GM23248 (cell line): Measurements from ENCODE around the gene ZNF785. TPM values are rescaled to one million over a fixed set of nuclear protein-coding genes. Genes with fewer than 3 reads are reported as not detected.

Source experiments
- DNase-seq: peaks from one replicate; pipeline ENCODE4 v3.0.0-alpha.2; 2015
- H2AFZ ChIP-seq: fragments of 200-600 bp; sonication (generic); 2 replicates; pipeline ENCODE4 v1.6.1; 2016; ENCODE audit warnings: antibody characterized with exemption
- H3F3A ChIP-seq: fragments of 200-600 bp; sonication (generic); 2 replicates; pipeline ENCODE4 v1.6.1; 2016; ENCODE audit warnings: mild to moderate bottlenecking, antibody characterized with exemption, mixed run types; ENCODE audit not compliant: insufficient read depth
- H3K27ac ChIP-seq: fragments of 200-600 bp; sonication (generic); 2 replicates; pipeline ENCODE4 v1.5.1; 2016; ENCODE audit warnings: mild to moderate bottlenecking
- H3K27me3 ChIP-seq: fragments of 200-600 bp; sonication (generic); replicated peaks from 2 replicates; pipeline ENCODE4 v1.6.1; 2016; ENCODE audit warnings: mild to moderate bottlenecking; ENCODE audit not compliant: insufficient read depth
- H3K36me3 ChIP-seq: fragments of 200-600 bp; sonication (generic); 2 replicates; pipeline ENCODE4 v1.6.1; 2016; ENCODE audit warnings: low read depth, mild to moderate bottlenecking
- H3K4me1 ChIP-seq: fragments of 200-600 bp; sonication (generic); 2 replicates; pipeline ENCODE4 v1.6.1; 2016; ENCODE audit warnings: mild to moderate bottlenecking; ENCODE audit not compliant: insufficient read depth
- H3K4me2 ChIP-seq: fragments of 200-600 bp; sonication (generic); one replicate; pipeline ENCODE4 v1.6.1; 2016; ENCODE audit warnings: mild to moderate bottlenecking; ENCODE audit not compliant: unreplicated experiment
- H3K4me3 ChIP-seq: fragments of 200-600 bp; sonication (generic); 2 replicates; pipeline ENCODE4 v1.5.1; 2016; ENCODE audit warnings: mild to moderate bottlenecking
- H3K79me2 ChIP-seq: fragments of 200-600 bp; sonication (generic); 2 replicates; pipeline ENCODE4 v1.6.1; 2016; ENCODE audit warnings: mild to moderate bottlenecking; ENCODE audit not compliant: insufficient read depth
- H3K9ac ChIP-seq: fragments of 200-600 bp; sonication (generic); 2 replicates; pipeline ENCODE4 v1.6.1; 2016; ENCODE audit warnings: mild to moderate bottlenecking
- H3K9me2 ChIP-seq: fragments of 200-600 bp; sonication (generic); 2 replicates; pipeline ENCODE4 v1.6.1; 2016; ENCODE audit warnings: mixed run types, mild to moderate bottlenecking, moderate library complexity; ENCODE audit not compliant: insufficient read depth
- H3K9me3 ChIP-seq: fragments of 200-600 bp; sonication (generic); one replicate; pipeline ENCODE4 v1.6.1; 2017; ENCODE audit warnings: low read depth
- H4K20me1 ChIP-seq: fragments of 200-600 bp; sonication (generic); 2 replicates; pipeline ENCODE4 v1.6.0; 2016; ENCODE audit not compliant: insufficient read depth
- EZH2 ChIP-seq: fragments of 200-600 bp; sonication (generic); IDR thresholded peaks from 2 replicates; pipeline ENCODE4 v1.6.1; 2018; ENCODE audit warnings: antibody characterized with exemption, mild to moderate bottlenecking; ENCODE audit not compliant: insufficient read depth, poor library complexity, severe bottlenecking
- EZH2phosphoT487 ChIP-seq: fragments of 200-600 bp; sonication (generic); IDR thresholded peaks from 2 replicates; pipeline ENCODE4 v1.6.1; 2018; ENCODE audit warnings: antibody characterized with exemption, moderate library complexity, mild to moderate bottlenecking, low read depth; ENCODE audit not compliant: insufficient read depth
- WGBS, 2 experiments: methylation state at CpG; one replicate each; pipeline ENCODE4 v1.1.6; 2015 to 2017; ENCODE audit warnings: low lambda C conversion rate in 2 of 2, low coverage in 1 of 2; ENCODE audit errors: missing lambda C conversion rate in 2 of 2; 5-methylcytosine and 5-hydroxymethylcytosine counted together
- in situ Hi-C: fragments of 300-500 bp; cut with MboI; formaldehyde crosslinking; loops from 2 replicates; pipeline ENCODE4 v1.15.0; 2020
- polyA plus RNA-seq: library from polyadenylated mRNA; unstranded; fragments of >200 nt; fragmentation: Nextera tagmentation; extraction: Ambion mirVana; gene quantifications from 2 replicates; pipeline ENCODE4 v1.2.1, GENCODE V29; 2016
- total RNA-seq: library from RNA; depleted of rRNA; stranded (reverse); fragments of >200 nt; shearing (Covaris generic); gene quantifications from 2 replicates; pipeline ENCODE4 v1.2.3, GENCODE V29; 2014

The ZNF785 gene
- total and polyA plus RNA-seq, 2 experiments from 2014 or later, result 6.9 to 9.0 TPM

DNA sequence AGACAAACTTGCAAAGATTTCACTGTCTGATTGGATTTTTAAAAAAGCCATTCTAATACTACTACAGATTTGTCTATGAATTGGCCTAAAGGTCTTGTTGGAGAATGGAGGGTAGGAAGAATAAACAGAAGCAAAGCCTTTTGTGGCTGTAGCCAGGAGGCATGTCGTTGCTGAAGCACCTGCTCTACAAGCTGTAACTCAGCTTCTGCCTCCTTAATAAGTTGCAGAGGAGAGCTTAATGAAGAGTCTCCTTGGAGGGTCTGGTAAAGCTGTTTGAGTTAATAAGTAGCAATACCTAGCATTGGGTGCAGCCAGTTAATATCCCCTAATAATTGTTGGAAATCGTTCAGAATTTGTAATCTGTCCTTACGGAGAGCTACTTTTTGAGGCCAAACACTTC, 34.7 kb upstream of the ZNF785 start:
- H3K27me3 ChIP-seq, result no peaks in the 10 kb centered on the region
- no peaks in the 10 kb centered on the region for H3K9me2 ChIP-seq
- no peaks in the 10 kb centered on the region for H3K9me3 ChIP-seq
- H3K4me1 ChIP-seq, result no peaks in the 10 kb centered on the region
- no peak for DNase-seq
- no peaks in the 10 kb centered on the region for H4K20me1 ChIP-seq
- no peak overlapping the region for H3K4me2 ChIP-seq
- in situ Hi-C loops, result loop anchor here (10.0 to 25.0 kb wide), 2 partner anchors 175 to 483 kb away; partner anchors contain the start of gene SEPHS2
- no peaks in the 10 kb centered on the region for H3K36me3 ChIP-seq
- no peaks in the 10 kb centered on the region for H3K79me2 ChIP-seq
- no peak overlapping the region for H3K27ac ChIP-seq
- H3K9ac ChIP-seq, result no peak overlapping the region
- H2AFZ ChIP-seq, result no peak overlapping the region
- peaks cover 15% of the 10 kb centered on the region; the same call in 1 of the 2 replicates for H3F3A ChIP-seq
- WGBS, 2 experiments, result 30 to 37% methylated on average over 3 of the region's 3 CpGs
- H3K4me3 ChIP-seq, result no peak overlapping the region
- TF ChIP-seq EZH2, result no peak
- TF ChIP-seq EZH2phosphoT487, result no peak

DNA sequence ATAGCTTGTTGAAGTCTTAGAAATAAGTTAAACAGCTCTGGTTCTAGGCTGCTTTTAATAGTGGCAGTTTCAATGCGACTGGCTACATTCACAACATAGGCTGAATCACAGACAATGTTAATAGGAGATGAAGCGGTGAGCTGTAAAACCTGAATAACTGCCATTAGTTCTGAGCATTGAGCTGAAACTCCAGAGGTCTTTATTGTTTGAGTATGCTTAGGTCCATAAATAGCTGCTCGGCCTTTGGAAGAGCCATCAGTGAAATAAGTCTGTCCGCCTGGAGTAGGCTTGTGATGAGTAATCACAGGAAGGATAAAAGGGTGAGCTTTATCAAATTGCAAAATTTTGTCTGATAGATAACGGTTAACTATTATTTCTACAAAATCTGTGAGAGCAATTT, 34.1 kb upstream of the ZNF785 start:
- H3K27me3 ChIP-seq, result no peaks in the 10 kb centered on the region
- no peak overlapping the region for H2AFZ ChIP-seq
- H3K4me3 ChIP-seq, result no peak overlapping the region
- no peaks in the 10 kb centered on the region for H3K9me3 ChIP-seq
- H3F3A ChIP-seq, result peaks cover 15% of the 10 kb centered on the region; the same call in 1 of the 2 replicates
- no peak overlapping the region for H3K4me2 ChIP-seq
- in situ Hi-C loops, result loop anchor here (10.0 to 25.0 kb wide), 2 partner anchors 175 to 482 kb away; partner anchors contain the start of gene SEPHS2
- H4K20me1 ChIP-seq, result no peaks in the 10 kb centered on the region
- H3K9ac ChIP-seq, result no peak overlapping the region
- no peaks in the 10 kb centered on the region for H3K4me1 ChIP-seq
- DNase-seq, result peak; percentile 15
- TF ChIP-seq EZH2phosphoT487 (no peak), EZH2 (no peak)
- H3K9me2 ChIP-seq, result no peaks in the 10 kb centered on the region
- H3K27ac ChIP-seq, result no peak overlapping the region
- 61 to 72% methylated on average over 5 of the region's 5 CpGs for WGBS, 2 experiments
- no peaks in the 10 kb centered on the region for H3K36me3 ChIP-seq
- no peaks in the 10 kb centered on the region for H3K79me2 ChIP-seq

DNA sequence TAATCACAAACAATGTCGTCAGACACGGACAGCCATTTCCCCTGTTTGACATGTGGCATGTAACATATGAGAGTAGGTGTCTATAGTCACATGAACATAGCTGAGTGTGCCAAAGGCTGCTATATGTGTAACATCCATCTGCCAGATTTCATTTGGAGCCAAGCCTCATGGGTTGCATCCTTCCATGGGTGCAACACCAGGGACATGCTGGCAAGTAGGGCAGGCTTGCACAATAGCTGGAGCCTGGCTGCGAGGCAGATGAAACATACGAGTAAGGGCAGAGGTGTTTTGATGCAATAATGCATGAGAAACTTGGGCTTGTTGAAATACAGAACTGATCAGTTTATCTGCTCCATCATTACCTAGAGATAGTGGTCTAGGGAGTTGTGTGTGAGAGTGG, 33.7 kb upstream of the ZNF785 start:
- no peaks in the 10 kb centered on the region for H4K20me1 ChIP-seq
- DNase-seq, result peak; percentile 58
- no peak overlapping the region for H3K9ac ChIP-seq
- H3K4me3 ChIP-seq, result no peak overlapping the region
- no peaks in the 10 kb centered on the region for H3K27me3 ChIP-seq
- TF ChIP-seq EZH2 (no peak), EZH2phosphoT487 (no peak)
- 24% methylated on average over 4 of the region's 4 CpGs for WGBS, 2 experiments
- H3K4me1 ChIP-seq, result no peaks in the 10 kb centered on the region
- H3K9me3 ChIP-seq, result no peaks in the 10 kb centered on the region
- H3K4me2 ChIP-seq, result no peak overlapping the region
- H3K9me2 ChIP-seq, result no peaks in the 10 kb centered on the region
- H3F3A ChIP-seq, result peaks cover 15% of the 10 kb centered on the region; the same call in 1 of the 2 replicates
- H3K27ac ChIP-seq, result 0 out of 2 replicates have a peak overlapping the region, but pooled peaks have one; percentile 7
- no peaks in the 10 kb centered on the region for H3K36me3 ChIP-seq
- no peaks in the 10 kb centered on the region for H3K79me2 ChIP-seq
- in situ Hi-C loops, result loop anchor here (25.0 kb wide), 1 partner anchor 482 kb away; no protein-coding TSS in a partner anchor
- no peak overlapping the region for H2AFZ ChIP-seq

DNA sequence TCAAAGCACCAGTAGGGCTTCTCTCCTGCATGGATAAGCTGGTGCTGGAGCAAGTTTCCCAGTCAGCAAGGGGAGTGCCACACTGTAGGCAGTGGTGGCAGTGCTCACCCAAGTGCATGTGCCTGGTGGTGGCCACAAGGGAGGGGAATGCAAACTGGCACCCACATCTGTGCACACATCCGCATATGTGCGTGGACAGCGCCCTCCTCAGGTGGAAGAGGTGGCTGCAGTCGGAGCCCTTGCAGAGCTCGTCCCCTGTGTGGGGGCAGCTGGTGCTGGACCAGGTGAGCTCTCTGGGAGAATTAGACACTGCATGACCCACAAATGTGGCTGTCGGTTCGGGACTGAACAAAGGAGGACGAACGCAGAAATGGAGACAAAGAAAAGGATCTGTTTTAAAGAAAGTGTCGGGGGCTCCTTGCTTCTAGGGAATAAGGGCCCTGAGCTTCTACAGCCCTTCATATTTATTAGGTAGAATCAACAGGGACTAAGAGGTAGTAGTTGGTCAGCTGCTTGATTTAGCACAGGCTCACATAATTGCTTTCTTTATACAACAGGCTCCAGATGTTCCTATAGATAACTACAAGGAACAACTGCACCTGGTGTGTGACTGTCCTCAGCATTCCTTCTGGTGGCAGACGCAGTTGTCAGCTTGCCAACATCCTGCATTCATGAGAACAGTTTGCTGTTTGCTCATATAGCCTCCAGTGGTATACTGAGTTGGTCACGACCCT, 30.0 kb upstream of the ZNF785 start:
- Histone ChIP-seq H3K9me2 (no peaks in the 10 kb centered on the region), H3K36me3 (no peaks in the 10 kb centered on the region), H3K9me3 (no peaks in the 10 kb centered on the region), H3K9ac (no peak overlapping the region), H4K20me1 (no peaks in the 10 kb centered on the region), H3K27ac (no peak overlapping the region), H3K4me2 (no peak overlapping the region), H2AFZ (no peak overlapping the region), H3F3A (peaks cover 11% of the 10 kb centered on the region; the same call in 1 of the 2 replicates), H3K4me1 (no peaks in the 10 kb centered on the region), H3K27me3 (no peaks in the 10 kb centered on the region), H3K79me2 (no peaks in the 10 kb centered on the region), H3K4me3 (no peak overlapping the region)
- DNase-seq, result peak; percentile 63
- no peak for TF ChIP-seq EZH2
- TF ChIP-seq EZH2phosphoT487, result no peak
- 27 to 39% methylated on average over 12 of the region's 12 CpGs for WGBS, 2 experiments
- in situ Hi-C loops, result loop anchor here (25.0 kb wide), 1 partner anchor 478 kb away; no protein-coding TSS in a partner anchor
